HPDE6-E6E7 (cell line): Measurements from ENCODE around the gene AAR2.

Experiments
- DNase-seq: peaks from one replicate; pipeline ENCODE4 v3.0.0; 2011; ENCODE audit warnings: missing footprints; ENCODE audit errors: extremely low spot score

AAR2 gene, protein sequence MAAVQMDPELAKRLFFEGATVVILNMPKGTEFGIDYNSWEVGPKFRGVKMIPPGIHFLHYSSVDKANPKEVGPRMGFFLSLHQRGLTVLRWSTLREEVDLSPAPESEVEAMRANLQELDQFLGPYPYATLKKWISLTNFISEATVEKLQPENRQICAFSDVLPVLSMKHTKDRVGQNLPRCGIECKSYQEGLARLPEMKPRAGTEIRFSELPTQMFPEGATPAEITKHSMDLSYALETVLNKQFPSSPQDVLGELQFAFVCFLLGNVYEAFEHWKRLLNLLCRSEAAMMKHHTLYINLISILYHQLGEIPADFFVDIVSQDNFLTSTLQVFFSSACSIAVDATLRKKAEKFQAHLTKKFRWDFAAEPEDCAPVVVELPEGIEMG

DNA sequence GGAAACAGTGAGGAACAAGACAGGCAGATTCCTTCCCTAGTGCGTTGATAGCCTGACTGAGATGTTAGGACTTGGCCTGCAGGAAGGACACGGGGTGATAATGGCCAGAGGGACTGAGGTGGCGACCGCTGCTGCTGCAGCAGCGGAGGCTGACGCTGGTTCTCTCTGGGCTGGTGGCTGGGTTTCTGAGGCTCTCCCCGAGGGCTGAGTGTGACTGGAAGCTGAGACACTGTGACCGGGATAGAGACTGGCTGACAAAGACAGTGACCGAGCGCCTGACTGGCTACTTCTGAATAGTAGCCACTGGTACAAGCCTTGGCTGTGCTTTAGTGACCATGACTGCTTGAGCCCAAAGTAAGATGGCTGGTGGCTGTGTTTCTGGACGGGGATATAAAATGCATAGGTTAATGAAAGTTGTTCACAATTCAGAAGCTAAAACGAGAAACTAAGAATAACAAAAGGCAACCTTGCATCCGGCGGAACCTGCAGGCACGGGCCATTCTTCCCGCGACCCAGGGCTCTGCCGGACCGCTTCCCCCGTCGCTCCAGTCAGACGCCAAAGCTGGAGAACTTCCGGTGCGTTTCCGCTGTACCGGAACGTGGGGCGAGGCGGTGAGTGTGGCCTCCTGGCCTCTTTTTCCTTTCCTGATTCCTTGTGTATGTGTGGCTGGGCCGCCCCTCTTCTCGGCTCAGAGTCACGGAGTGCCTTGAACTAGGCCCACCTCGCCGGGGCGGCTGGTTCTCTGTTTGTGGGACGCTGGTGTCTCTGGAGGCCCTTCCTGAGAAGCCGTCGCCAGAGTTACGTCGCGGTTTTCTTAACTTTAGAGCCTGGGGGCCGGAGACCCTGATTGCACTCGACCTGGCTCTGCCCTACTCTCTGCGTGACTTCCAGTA lies at the start of gene AAR2:
Gene AAR2, plus strand, starts transcription at position 587 of the 894 bp plus-strand sequence. CDS start 3,391 bp downstream, outside the sequence.
- peak; percentile 91 for DNase-seq

DNA sequence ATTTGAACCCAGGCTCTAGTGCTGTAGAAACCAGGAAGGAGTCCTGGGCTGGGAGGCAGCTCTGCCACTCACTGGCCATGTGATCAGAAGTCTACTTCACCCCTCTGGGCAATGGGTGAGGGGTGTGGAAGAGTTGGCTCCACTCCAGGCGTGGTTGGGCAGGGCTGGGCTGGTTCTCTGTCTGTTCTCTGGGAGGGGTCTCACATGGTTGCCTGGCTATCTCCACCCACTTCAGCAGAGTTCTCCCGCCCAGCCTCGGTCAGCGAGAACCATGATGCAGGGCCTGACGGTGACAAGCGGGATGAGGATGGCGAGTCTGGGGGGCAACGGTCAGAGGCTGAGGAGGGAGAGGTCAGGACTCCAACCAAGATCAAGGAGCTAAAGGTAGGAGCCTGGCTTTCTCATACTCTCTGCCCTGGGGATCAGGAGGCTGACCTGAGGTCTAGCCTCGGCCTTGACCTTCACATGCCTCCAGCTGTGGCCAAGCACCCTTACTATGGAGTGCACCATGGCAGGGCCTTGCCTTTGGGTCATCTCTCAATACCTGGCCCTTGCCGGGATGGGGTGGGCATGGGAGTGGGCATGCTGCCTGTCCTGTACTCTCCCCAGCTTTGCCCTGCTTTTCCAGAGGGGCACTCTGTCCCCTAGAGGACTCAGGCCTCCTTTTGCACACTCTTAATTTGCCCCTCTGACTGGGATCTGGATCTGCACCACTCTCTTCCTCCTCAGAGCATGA lies 42.1 kb upstream of the AAR2 start:
- DNase-seq, result no peak

GRCh38 chr20:36196676-36197075 lies 39.6 kb upstream of the AAR2 start:
- DNase-seq, result no peak

- peak; percentile 42 for DNase-seq
Observed at GRCh38 chr20:36197271-36197670, 39.0 kb upstream of the AAR2 start.

GRCh38 chr20:36199345-36200257 lies 36.7 kb upstream of the AAR2 start:
- DNase-seq, result peak; percentile 97

DNA sequence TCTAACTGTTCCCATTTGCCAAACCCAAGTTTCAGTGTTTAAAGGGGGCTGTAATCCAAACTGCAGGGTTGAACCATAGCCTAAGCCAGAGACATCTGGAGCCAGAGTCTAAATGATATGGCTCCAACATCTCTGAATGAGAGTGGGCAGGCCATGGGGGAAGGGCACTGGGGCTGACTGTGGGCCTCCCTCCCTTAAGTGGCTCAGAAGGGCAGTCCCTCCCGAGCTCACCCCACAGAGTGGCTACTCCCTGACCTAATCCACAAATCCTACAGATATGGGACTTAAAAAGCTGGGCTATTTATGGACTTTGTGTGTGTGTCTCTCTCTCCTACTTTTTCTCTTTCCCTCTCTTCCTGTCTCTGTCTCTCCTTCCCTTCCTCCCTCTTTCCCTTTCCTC lies 35.8 kb upstream of the AAR2 start:
- DNase-seq, result no peak

- DNase-seq, result no peak
Observed at GRCh38 chr20:36201198-36201597, 35.1 kb upstream of the AAR2 start.

- peak; percentile 91 for DNase-seq
Observed at GRCh38 chr20:36202891-36203338, 33.4 kb upstream of the AAR2 start.

DNA sequence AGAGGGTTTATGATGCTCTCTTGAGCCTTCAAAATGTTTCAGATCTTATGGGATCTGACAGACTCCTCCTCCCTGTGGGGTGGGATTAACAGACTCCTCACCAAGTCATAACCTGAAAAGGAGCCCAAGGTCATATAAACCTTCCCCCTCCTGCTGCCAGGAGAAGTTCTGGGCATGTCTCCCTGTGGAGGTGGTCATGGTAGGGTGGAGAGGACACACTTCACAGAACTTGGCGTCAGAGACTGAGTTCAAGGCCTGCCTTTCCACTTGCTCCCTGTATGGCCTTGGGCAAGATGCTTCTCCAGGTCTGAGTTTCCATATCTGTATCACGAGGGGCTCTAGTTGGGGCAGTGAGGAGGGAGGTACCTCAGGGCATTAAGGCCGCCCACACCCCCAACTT lies 32.4 kb upstream of the AAR2 start:
- no peak for DNase-seq

GRCh38 chr20:36205026-36205425 lies 31.3 kb upstream of the AAR2 start:
- DNase-seq, result no peak

- DNase-seq, result no peak
Observed at GRCh38 chr20:36206068-36206467, 30.2 kb upstream of the AAR2 start.

- no peak for DNase-seq
Observed at GRCh38 chr20:36206641-36207040, 29.6 kb upstream of the AAR2 start.

DNA sequence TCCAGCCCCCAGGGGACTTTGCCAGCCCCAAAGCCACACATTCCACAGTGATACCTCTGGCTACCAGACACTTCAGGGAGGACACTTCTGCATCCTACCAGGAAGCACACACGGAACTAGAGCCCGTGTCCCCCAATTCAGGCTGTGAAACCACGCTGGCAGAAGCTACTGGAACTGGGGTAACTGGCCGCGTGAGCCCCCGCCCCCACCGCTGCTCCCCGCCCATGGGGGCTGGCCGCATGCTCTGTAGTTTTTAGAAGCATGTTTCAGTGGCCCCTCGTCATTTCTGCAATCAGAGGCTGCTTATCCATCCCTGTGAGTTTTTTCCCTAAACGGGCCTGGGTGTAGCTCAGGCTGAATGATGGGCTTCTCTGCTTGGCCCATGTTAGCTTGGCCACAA lies 28.7 kb upstream of the AAR2 start:
- DNase-seq, result no peak

DNA sequence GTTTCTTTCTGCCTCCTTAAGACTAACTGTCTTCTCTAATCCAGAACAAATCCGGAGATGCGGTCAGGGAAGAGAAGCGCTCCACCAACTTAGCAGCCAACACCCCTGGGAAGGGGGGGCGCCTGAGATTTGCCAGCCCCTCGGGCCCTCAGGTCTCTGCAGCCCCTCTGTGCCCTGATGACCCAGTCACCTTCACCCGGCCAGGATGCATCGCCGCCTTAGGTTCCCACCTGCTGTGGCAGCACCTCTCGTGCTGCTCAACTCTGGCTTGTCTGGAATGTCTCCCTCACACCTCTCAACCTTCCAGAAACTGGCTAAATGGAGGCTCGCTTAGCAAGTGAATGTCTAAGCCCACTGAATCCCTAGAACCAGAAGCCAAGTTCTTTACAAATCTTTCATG lies 28.0 kb upstream of the AAR2 start:
- no peak for DNase-seq

GRCh38 chr20:36210436-36211021 lies 25.7 kb upstream of the AAR2 start:
- no peak for DNase-seq

DNA sequence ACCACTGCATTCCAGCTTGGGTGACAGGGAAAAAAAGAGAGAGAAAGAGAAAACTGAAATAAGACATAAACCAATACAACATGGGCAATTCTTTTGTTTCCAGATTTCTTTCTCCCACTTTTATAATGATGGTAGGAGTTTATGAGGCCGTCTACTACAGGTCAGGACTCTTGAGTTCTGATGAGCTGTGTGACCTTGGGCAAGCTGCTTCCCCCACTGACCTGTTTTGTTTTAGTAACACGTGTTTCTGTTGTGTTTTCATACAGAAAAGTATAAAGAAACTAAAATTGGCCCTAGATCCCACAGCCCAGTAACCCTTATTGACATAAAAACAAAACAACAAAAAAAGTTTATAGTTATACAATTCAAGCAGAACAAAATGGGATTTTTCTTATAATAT lies 22.9 kb upstream of the AAR2 start:
- DNase-seq, result no peak

GRCh38 chr20:36214684-36215256 lies 21.5 kb upstream of the AAR2 start:
- DNase-seq, result peak; percentile 59

- no peak for DNase-seq
Observed at GRCh38 chr20:36215778-36216177, 20.5 kb upstream of the AAR2 start.

DNA sequence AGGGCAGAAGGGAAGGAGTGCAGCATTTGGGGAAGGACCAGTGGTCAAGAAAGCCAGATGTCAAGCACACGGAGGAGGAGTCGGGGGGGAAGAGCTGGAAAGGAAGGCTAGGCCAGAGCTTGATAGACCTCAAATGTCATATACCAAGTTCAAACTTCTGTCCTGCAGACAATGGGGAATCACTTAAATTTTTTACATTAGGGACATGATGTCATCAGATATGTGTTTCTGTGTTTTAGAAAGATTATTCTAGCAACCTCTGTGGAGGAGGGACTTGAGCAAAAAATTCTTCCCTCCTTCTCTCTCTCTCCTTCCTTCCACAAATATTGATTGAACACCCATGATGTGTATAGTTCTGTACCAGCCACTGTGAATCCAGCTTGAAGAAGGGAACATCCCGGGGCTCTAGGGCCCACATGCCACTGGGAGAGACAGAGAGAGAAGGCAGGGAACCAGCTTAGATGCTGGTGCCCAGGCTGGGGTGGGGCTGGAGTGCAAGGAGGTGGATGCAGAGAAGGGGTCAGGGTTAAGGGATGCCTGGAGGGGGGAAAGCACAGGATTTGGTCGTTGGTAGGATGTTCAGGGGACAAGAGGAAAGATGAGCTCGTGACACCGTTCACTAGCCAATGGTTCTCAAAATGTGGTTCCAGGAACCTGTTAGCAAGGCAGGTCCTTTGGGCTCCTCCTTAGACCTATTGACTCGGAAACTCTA lies 19.8 kb upstream of the AAR2 start:
- no peak for DNase-seq

DNA sequence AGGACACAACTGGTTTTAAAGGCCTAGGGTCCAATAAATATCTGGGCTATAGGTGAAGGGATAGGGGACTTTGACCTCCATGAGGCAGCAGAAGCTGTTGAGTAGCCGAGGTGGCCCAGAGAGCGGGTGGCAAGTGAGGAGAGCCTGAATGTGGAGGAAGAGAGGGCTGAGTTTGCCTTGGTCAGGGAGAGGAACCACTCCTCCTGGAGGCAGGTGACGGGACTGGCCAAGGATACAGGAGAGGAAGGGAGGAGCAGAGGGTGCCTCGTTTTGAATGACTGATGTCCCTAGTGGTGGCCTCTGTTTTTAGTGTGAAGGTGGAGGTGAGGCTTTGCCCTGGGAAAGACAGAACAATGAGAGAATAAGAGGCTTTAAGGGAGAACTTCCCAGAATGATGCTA lies 19.1 kb upstream of the AAR2 start:
- DNase-seq, result peak; percentile 79
